ENCODE data around the gene RTTN.

Gene RTTN

GRCh38 chr18:70216788-70217187 lies 11.3 kb upstream of the RTTN start:
- no peak for DNase-seq (ENCODE audit: low read depth in 4 of 4, low spot score in 1 of 4)

GRCh38 chr18:70207181-70207580 lies 1.7 kb upstream of the RTTN start:
- no peak for DNase-seq (ENCODE audit: low read depth in 4 of 4, low spot score in 1 of 4)

- no peak for DNase-seq (ENCODE audit: low read depth in 4 of 4, low spot score in 1 of 4)
These were observed 5.2 kb downstream of the RTTN start for GRCh38 chr18:70200286-70200685.

- no peak for DNase-seq (ENCODE audit: low read depth in 4 of 4, low spot score in 1 of 4)
These were observed 7.6 kb downstream of the RTTN start for GRCh38 chr18:70197844-70198243.

GRCh38 chr18:70197026-70197425 lies 8.5 kb downstream of the RTTN start:
- DNase-seq (ENCODE audit: low read depth in 4 of 4, low spot score in 1 of 4), result no peak

- no peak for DNase-seq (ENCODE audit: low read depth in 4 of 4, low spot score in 1 of 4)
These were observed 9.5 kb downstream of the RTTN start for GRCh38 chr18:70195852-70196434.

GRCh38 chr18:70195014-70195614 lies 10.4 kb downstream of the RTTN start:
- no peak for DNase-seq (ENCODE audit: low read depth in 4 of 4, low spot score in 1 of 4)

- no peak for DNase-seq (ENCODE audit: low read depth in 4 of 4, low spot score in 1 of 4)
These were observed 11.1 kb downstream of the RTTN start for GRCh38 chr18:70194227-70194890.

- no peak for DNase-seq (ENCODE audit: low read depth in 4 of 4, low spot score in 1 of 4)
These were observed 15.0 kb downstream of the RTTN start for GRCh38 chr18:70190529-70190928.

- DNase-seq (ENCODE audit: low read depth in 4 of 4, low spot score in 1 of 4), result no peak
These were observed 17.4 kb downstream of the RTTN start for GRCh38 chr18:70188113-70188512.

- DNase-seq (ENCODE audit: low read depth in 4 of 4, low spot score in 1 of 4), result no peak
These were observed 22.0 kb downstream of the RTTN start for GRCh38 chr18:70183441-70183840.

GRCh38 chr18:70182548-70182947 lies 22.9 kb downstream of the RTTN start:
- no peak for DNase-seq (ENCODE audit: low read depth in 4 of 4, low spot score in 1 of 4)

GRCh38 chr18:70181725-70182124 lies 23.8 kb downstream of the RTTN start:
- DNase-seq (ENCODE audit: low read depth in 4 of 4, low spot score in 1 of 4), result no peak

- DNase-seq (ENCODE audit: low read depth in 4 of 4, low spot score in 1 of 4), result no peak
These were observed 24.5 kb downstream of the RTTN start for GRCh38 chr18:70181015-70181414.

- DNase-seq (ENCODE audit: low read depth in 4 of 4, low spot score in 1 of 4), result no peak
These were observed 28.9 kb downstream of the RTTN start for GRCh38 chr18:70176537-70176936.

GRCh38 chr18:70175216-70175615 lies 30.3 kb downstream of the RTTN start:
- no peak for DNase-seq (ENCODE audit: low read depth in 4 of 4, low spot score in 1 of 4)

- DNase-seq (ENCODE audit: low read depth in 4 of 4, low spot score in 1 of 4), result no peak
These were observed 33.3 kb downstream of the RTTN start for GRCh38 chr18:70172225-70172624.

- no peak for DNase-seq (ENCODE audit: low read depth in 4 of 4, low spot score in 1 of 4)
These were observed 35.7 kb downstream of the RTTN start for GRCh38 chr18:70169747-70170146.

- no peak for DNase-seq (ENCODE audit: low read depth in 4 of 4, low spot score in 1 of 4)
These were observed 38.8 kb downstream of the RTTN start for GRCh38 chr18:70166668-70167067.

GRCh38 chr18:70165936-70166335 lies 39.6 kb downstream of the RTTN start:
- DNase-seq (ENCODE audit: low read depth in 4 of 4, low spot score in 1 of 4), result no peak

- DNase-seq (ENCODE audit: low read depth in 4 of 4, low spot score in 1 of 4), result no peak
These were observed 45.3 kb downstream of the RTTN start for GRCh38 chr18:70160073-70160678.

GRCh38 chr18:70158992-70159717 lies 46.3 kb downstream of the RTTN start:
- no peak for DNase-seq (ENCODE audit: low read depth in 4 of 4, low spot score in 1 of 4)
